NCI-H187 treated with DMSO at 0.1 percent for 48 hours (cell line): ENCODE results near the gene MPO.

Experiments
- DNase-seq: peaks from one replicate; lab custom pipeline; 2025; lab: John Stamatoyannopoulos, UW

MPO gene

GRCh38 chr17:58264407-58265103 lies 16.2 kb downstream of the MPO start:
- DNase-seq: no peak

- DNase-seq: no peak
These were observed 17.0 kb downstream of the MPO start for GRCh38 chr17:58263773-58264172.

GRCh38 chr17:58262149-58262548 lies 18.6 kb downstream of the MPO start:
- DNase-seq: no peak

GRCh38 chr17:58254803-58255202 lies 25.9 kb downstream of the MPO start:
- no peak for DNase-seq

GRCh38 chr17:58253082-58253481 lies 27.7 kb downstream of the MPO start:
- DNase-seq: no peak

GRCh38 chr17:58252141-58252540 lies 28.6 kb downstream of the MPO start:
- no peak for DNase-seq

GRCh38 chr17:58250344-58251011 lies 30.3 kb downstream of the MPO start:
- no peak for DNase-seq

GRCh38 chr17:58249270-58250133 lies 31.2 kb downstream of the MPO start:
- DNase-seq: no peak

GRCh38 chr17:58248955-58249269 lies 31.8 kb downstream of the MPO start:
- DNase-seq: no peak

- no peak for DNase-seq
These were observed 33.0 kb downstream of the MPO start for GRCh38 chr17:58247511-58248363.

- no peak for DNase-seq
These were observed 34.0 kb downstream of the MPO start for GRCh38 chr17:58246781-58247180.

- no peak for DNase-seq
These were observed 34.5 kb downstream of the MPO start for GRCh38 chr17:58246104-58246740.

- DNase-seq: no peak
These were observed 35.2 kb downstream of the MPO start for GRCh38 chr17:58245428-58246103.

- no peak for DNase-seq
These were observed 35.8 kb downstream of the MPO start for GRCh38 chr17:58244963-58245362.

- no peak for DNase-seq
These were observed 38.5 kb downstream of the MPO start for GRCh38 chr17:58242171-58242784.

GRCh38 chr17:58239987-58240386 lies 40.7 kb downstream of the MPO start:
- no peak for DNase-seq

- DNase-seq: no peak
These were observed 42.5 kb downstream of the MPO start, which contains the start of gene LPO for GRCh38 chr17:58238147-58238634. TSS of gene LPO (plus strand) at chr17:58238584. CDS start at chr17:58242980, 4,396 bp downstream.

GRCh38 chr17:58236394-58236793 lies 44.3 kb downstream of the MPO start:
- DNase-seq: no peak

GRCh38 chr17:58235821-58236220 lies 44.9 kb downstream of the MPO start:
- no peak for DNase-seq

GRCh38 chr17:58234512-58234911 lies 46.2 kb downstream of the MPO start:
- no peak for DNase-seq
